GM12864 (cell line): ENCODE data around the gene XIRP1.

Experiments
- DNase-seq: peaks from one replicate; pipeline ENCODE4 v3.0.0-alpha.2; 2011; ENCODE audit warnings: low read depth
- H3K4me3 ChIP-seq: 2 replicates; pipeline ENCODE4 v1.5.1; 2011; ENCODE audit warnings: mild to moderate bottlenecking, low read depth, low read length, control low read depth
- CTCF ChIP-seq: IDR thresholded peaks from 2 replicates; pipeline ENCODE4 v1.5.1; 2011; ENCODE audit warnings: low read depth, mild to moderate bottlenecking, moderate library complexity, low read length, control low read depth, inconsistent platforms; ENCODE audit errors: missing control alignments

Gene XIRP1

GRCh38 chr3:39210078-39210477 is 17.7 kb upstream of the XIRP1 start:
- no peak for DNase-seq
- no peak overlapping the region for H3K4me3 ChIP-seq

GRCh38 chr3:39209329-39209970 is 17.1 kb upstream of the XIRP1 start:
- no peak for TF ChIP-seq CTCF
- H3K4me3 ChIP-seq, result no peak overlapping the region
- DNase-seq, result no peak

More at GRCh38 chr3:39210078-39210477, 17.7 kb upstream of the XIRP1 start:
- TF ChIP-seq CTCF, result no peak

DNA sequence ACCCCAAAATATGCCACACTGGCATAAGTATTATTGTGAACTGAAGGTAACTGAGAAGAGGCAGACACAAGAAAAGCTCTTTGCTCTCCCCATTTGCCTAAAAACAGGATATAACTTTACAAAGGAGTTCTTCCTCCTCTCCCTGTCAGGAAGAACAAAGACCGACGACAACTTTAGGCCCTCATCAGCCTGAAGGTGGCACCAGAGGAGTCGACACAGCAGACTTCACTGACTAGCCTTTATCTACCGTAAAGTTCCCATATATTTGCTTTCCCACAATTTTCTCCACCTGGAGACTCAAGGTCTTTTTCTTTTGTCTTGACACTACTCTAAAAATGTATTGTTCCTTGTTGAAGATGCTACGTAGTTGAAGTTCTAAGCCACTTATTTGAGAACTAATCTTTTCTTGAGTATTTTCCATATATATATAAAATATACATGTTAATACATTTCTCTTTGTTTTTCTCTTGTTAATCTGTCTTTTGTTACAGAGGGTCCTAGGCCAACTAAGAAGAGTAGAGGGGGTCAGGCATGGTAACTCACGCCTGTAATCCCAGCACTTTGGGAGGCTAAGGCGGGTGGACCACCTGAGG is 16.2 kb upstream of the XIRP1 start:
- no peak for DNase-seq
- no peak overlapping the region for H3K4me3 ChIP-seq
- TF ChIP-seq CTCF, result peak; percentile 74

DNA sequence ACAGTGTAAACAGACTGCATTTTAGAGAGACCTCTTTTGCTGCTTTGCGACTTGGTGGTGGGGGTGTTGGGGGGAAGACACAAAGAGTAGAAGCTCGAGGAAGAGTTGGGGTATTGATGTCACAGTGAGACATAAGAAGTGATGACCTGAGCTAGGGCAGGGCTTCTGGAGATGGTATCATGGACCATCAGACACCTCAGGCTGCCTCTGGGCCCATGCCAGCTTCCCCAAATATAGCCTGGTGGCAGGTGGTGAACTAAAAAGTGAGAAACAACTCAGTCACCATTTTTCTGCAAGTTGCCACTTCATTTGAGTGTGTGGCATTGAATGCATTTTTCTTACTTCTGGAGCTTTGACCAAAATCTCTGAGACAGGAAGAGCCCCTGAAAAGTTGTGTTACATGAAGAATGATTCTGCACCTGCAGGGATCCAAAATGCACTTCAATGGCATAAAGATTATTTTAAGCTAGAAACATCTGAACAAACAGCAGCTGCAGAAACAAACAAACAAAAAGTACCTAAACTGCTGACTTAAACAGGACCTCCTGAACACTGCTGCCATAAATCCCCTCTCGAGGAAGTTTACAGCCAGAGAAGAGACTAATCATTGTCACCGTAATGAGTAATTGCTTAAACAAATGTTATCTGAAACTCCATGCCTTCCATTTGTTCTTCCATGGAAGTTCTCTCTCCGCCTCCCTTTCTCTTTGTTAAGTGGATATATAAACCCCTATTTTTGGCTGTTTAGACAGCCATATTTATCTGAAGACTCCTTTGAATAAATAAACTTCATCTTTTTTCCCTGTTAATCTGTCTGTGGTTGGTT is 15.2 kb upstream of the XIRP1 start:
- no peak overlapping the region for H3K4me3 ChIP-seq
- DNase-seq, result no peak
- no peak for TF ChIP-seq CTCF

DNA sequence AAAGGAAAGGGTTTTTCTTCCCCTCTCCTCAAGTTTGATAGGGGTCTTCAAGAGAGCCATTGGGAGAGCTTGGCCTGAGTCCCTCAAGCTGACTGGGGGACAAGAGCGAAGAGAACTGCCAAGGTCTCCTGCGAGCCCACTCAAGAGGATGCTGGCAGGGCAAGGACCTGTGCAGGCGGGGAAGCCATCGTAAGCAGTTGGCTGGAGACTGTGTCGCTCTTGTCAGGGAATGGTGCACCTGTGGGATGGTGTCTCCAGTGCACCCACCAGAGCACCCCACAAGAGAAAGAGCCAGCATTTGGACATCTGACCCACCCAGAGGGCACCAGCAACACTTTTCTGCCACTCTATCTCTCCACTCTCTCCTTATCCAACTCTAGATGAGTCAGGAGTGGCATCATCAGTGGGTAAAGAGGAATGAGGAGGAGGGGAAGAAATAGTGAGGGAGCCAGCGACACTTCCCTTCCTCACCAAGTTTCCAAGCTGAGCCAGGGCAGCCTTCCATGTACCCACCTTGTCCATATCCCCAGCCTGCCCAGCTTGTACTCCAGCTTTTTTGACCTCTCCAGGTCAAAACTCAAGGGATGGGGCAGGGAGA is 13.6 kb upstream of the XIRP1 start:
- DNase-seq, result no peak
- H3K4me3 ChIP-seq, result no peak overlapping the region
- TF ChIP-seq CTCF, result no peak

DNA sequence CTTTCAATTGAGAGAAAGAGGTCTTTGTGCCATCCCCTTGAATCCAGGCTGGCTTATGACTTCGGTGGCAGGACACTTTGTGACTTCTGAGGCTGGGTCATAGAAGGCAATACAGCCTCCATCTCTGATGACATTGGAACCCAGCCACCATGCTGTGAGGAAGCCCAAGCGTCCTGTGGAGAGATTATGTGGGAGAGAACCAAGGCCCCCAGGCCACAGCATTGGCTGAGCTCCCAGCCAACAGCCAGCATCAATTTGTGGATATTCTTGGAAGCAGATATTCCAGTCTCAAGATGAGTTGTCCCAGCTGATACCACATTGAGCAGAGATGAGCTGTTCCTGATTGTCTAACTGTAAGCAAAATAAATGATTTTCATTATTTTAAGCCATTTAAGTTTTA is 12.7 kb upstream of the XIRP1 start:
- no peak for TF ChIP-seq CTCF
- H3K4me3 ChIP-seq, result no peak overlapping the region
- no peak for DNase-seq
